IMR-90 (cell line): ENCODE data around the gene EP300. TPM values are rescaled to one million over a fixed set of nuclear protein-coding genes. Genes with fewer than 3 reads are reported as not detected.

Experiments used
- ATAC-seq: fragments of 200-7000 bp; cut with Tn5 transposase; 2 replicates; pipeline ENCODE4 v1.9.1; 2020; ENCODE audit warnings: low read depth, mild to moderate bottlenecking, moderate library complexity
- BruUV-seq: library from RNA; stranded (reverse); fragments of 400-500 nt; replicated peaks from 2 replicates; lab custom pipeline; 2021; lab: Mats Ljungman, UMichigan
- CTCF ChIA-PET: fragments of 300-600 bp; formaldehyde crosslinking; extraction: SDS; loops from one replicate; lab custom pipeline; 2021; ENCODE audit warnings: antibody characterized with exemption; lab: Yijun Ruan, JAX
- POLR2A ChIA-PET: fragments of 300-600 bp; sonication (Branson Sonifier 250); formaldehyde crosslinking; loops from one replicate; lab custom pipeline; 2022; ENCODE audit warnings: antibody characterized with exemption; ENCODE audit not compliant: unreplicated experiment; lab: Charles Lee
- DNase-seq: peaks from one replicate; pipeline ENCODE4 v3.0.0; 2013
- H2AFZ ChIP-seq: replicated peaks from 2 replicates; pipeline ENCODE3; 2013; ENCODE audit warnings: low read length, mild to moderate bottlenecking; ENCODE audit not compliant: poor library complexity
- H2AK5ac ChIP-seq: 2 replicates; pipeline ENCODE4 v1.6.1; 2013; ENCODE audit warnings: low read depth, low read length, inconsistent platforms
- H2AK9ac ChIP-seq: replicated peaks from 2 replicates; pipeline ENCODE3; 2013; ENCODE audit warnings: mild to moderate bottlenecking, low read depth, low read length, moderate library complexity; ENCODE audit not compliant: poor library complexity
- H2BK120ac ChIP-seq: 2 replicates; pipeline ENCODE4 v1.6.1; 2013; ENCODE audit warnings: low read depth, low read length, inconsistent platforms
- H2BK15ac ChIP-seq: 3 replicates; pipeline ENCODE4 v1.6.1; 2013; ENCODE audit warnings: low read depth, low read length, inconsistent platforms
- H2BK20ac ChIP-seq: 2 replicates; pipeline ENCODE4 v1.6.1; 2013; ENCODE audit warnings: low read depth, mild to moderate bottlenecking, inconsistent platforms, low read length, moderate library complexity
- H2BK5ac ChIP-seq: 2 replicates; pipeline ENCODE4 v1.6.1; 2013; ENCODE audit warnings: mild to moderate bottlenecking, low read depth, low read length, inconsistent platforms; ENCODE audit not compliant: poor library complexity, severe bottlenecking
- H3K14ac ChIP-seq: replicated peaks from 2 replicates; pipeline ENCODE4 v1.6.1; 2013; ENCODE audit warnings: low read depth, low read length, inconsistent platforms
- H3K18ac ChIP-seq: 2 replicates; pipeline ENCODE4 v1.6.1; 2013; ENCODE audit warnings: low read depth, low read length, control low read depth
- H3K23ac ChIP-seq: 2 replicates; pipeline ENCODE4 v1.6.1; 2013; ENCODE audit warnings: low read depth, low read length, inconsistent platforms
- H3K27ac ChIP-seq: 2 replicates; pipeline ENCODE4 v1.5.1; 2013; ENCODE audit warnings: mild to moderate bottlenecking, control low read depth, low read length; ENCODE audit not compliant: insufficient read depth
- H3K27me3 ChIP-seq: 2 replicates; pipeline ENCODE4 v1.6.1; 2013; ENCODE audit warnings: low read length; ENCODE audit not compliant: control insufficient read depth, insufficient read depth
- H3K36me3 ChIP-seq: 2 replicates; pipeline ENCODE4 v1.6.1; 2013; ENCODE audit warnings: low read length, mixed read lengths; ENCODE audit not compliant: control insufficient read depth, insufficient read depth
- H3K4ac ChIP-seq: 2 replicates; pipeline ENCODE4 v1.6.1; 2013; ENCODE audit warnings: low read depth, low read length, inconsistent platforms
- H3K4me1 ChIP-seq: 2 replicates; pipeline ENCODE4 v1.6.1; 2013; ENCODE audit warnings: low read length, mixed read lengths; ENCODE audit not compliant: control insufficient read depth, insufficient read depth
- H3K4me2 ChIP-seq: 2 replicates; pipeline ENCODE4 v1.6.1; 2013; ENCODE audit warnings: low read depth, mild to moderate bottlenecking, control low read depth, low read length, moderate library complexity
- H3K4me3 ChIP-seq: 2 replicates; pipeline ENCODE4 v1.5.1; 2013; ENCODE audit warnings: low read depth, mild to moderate bottlenecking, control low read depth, low read length, moderate library complexity; ENCODE audit not compliant: insufficient read depth
- H3K56ac ChIP-seq: 2 replicates; pipeline ENCODE4 v1.6.1; 2013; ENCODE audit warnings: low read length, inconsistent platforms; ENCODE audit not compliant: insufficient read depth; ENCODE audit errors: extremely low read depth
- H3K79me1 ChIP-seq, 2 experiments: 2 replicates each; pipeline ENCODE4 v1.6.1; 2013; ENCODE audit warnings: low read length in 2 of 2, inconsistent platforms in 1 of 2, low read depth in 1 of 2
- H3K9ac ChIP-seq: 2 replicates; pipeline ENCODE4 v1.6.1; 2013; ENCODE audit warnings: low read depth, low read length, control low read depth
- H3K9me1 ChIP-seq: 2 replicates; pipeline ENCODE4 v1.6.1; 2013; ENCODE audit warnings: low read length, inconsistent platforms; ENCODE audit not compliant: insufficient read depth
- H3K9me3 ChIP-seq: 2 replicates; pipeline ENCODE4 v1.6.1; 2013; ENCODE audit warnings: low read length; ENCODE audit not compliant: control insufficient read depth, insufficient read depth
- H4K20me1 ChIP-seq: 2 replicates; pipeline ENCODE4 v1.6.1; 2013; ENCODE audit warnings: low read length, inconsistent platforms; ENCODE audit not compliant: insufficient read depth
- H4K5ac ChIP-seq: 2 replicates; pipeline ENCODE4 v1.6.1; 2013; ENCODE audit warnings: mild to moderate bottlenecking, low read depth, low read length, control low read depth
- H4K8ac ChIP-seq, 2 experiments: 2 replicates each; pipeline ENCODE4 v1.6.1; 2013; ENCODE audit warnings: low read depth in 2 of 2, low read length in 2 of 2, control low read depth in 1 of 2, inconsistent platforms in 1 of 2
- H4K91ac ChIP-seq: 2 replicates; pipeline ENCODE4 v1.6.1; 2013; ENCODE audit warnings: low read depth, low read length, inconsistent platforms; ENCODE audit not compliant: insufficient read depth
- MAFK ChIP-seq: IDR thresholded peaks from 2 replicates; pipeline ENCODE4 v1.6.1; 2012; ENCODE audit warnings: low read depth, low read length, improper control_type of control experiment
- MXI1 ChIP-seq: IDR thresholded peaks from 2 replicates; pipeline ENCODE4 v1.6.1; 2012; ENCODE audit warnings: low read depth, mild to moderate bottlenecking, low read length, moderate library complexity, borderline replicate concordance
- POLR2A ChIP-seq: IDR thresholded peaks from 2 replicates; pipeline ENCODE4 v1.6.1; 2012; ENCODE audit warnings: mild to moderate bottlenecking, low read depth, low read length
- RCOR1 ChIP-seq: IDR thresholded peaks from 2 replicates; pipeline ENCODE4 v1.6.1; 2012; ENCODE audit warnings: mild to moderate bottlenecking, low read length, improper control_type of control experiment; ENCODE audit not compliant: insufficient replicate concordance
- WGBS, 2 experiments: methylation state at CpG; one replicate each; pipeline versions ENCODE4 v1.1.5 to v1.1.7; 2013; ENCODE audit warnings: missing lambda C conversion rate in 2 of 2; ENCODE audit not compliant: insufficient read length in 1 of 2; ENCODE audit errors: extremely low coverage in 2 of 2; 5-methylcytosine and 5-hydroxymethylcytosine counted together
- dilution Hi-C: fragments of 300-500 bp; cut with HindIII; formaldehyde crosslinking; loops from one replicate; pipeline ENCODE4 v1.14.3; 2018; ENCODE audit warnings: low sequenced_read_pairs; ENCODE audit not compliant: unreplicated experiment
- in situ Hi-C: fragments of 300-500 bp; cut with MboI; formaldehyde crosslinking; loops from 3 replicates; pipeline ENCODE4 v1.14.3; 2019; ENCODE audit warnings: low sequenced_read_pairs, inconsistent platforms, mixed read lengths
- intact Hi-C: fragments of 100-400 bp; cut with micrococcal nuclease; formaldehyde crosslinking; loops from 2 replicates; pipeline ENCODE4 v1.10.0; 2022
- polyA plus RNA-seq, 3 experiments: library from polyadenylated mRNA; depleted of rRNA; stranded (reverse); fragments of >200 nt; gene quantifications; 2 replicates each; pipeline ENCODE4 v1.2.3, GENCODE V29; 2012; ENCODE audit warnings: low replicate concordance in 1 of 3
- total RNA-seq: library from RNA; depleted of rRNA; stranded (reverse); fragments of >200 nt; gene quantifications from 2 replicates; pipeline ENCODE4 v1.2.3, GENCODE V29; 2012

The EP300 gene
- total and polyA plus RNA-seq, 2 of the 4 experiments (the other 2 are of a cell fraction), result 23.3 to 27.4 TPM

- dilution Hi-C loops, result no loop called here
- H3K36me3 ChIP-seq, result peaks cover 70% of the 10 kb centered on the region
- no peak overlapping the region for H3K4me2 ChIP-seq
These were observed 40.2 kb downstream of the EP300 start for GRCh38 chr22:41132550-41132949.

More at GRCh38 chr22:41132550-41132949, 40.2 kb downstream of the EP300 start:
- intact Hi-C loops, result loop anchor here (5.0 kb wide), 1 partner anchor 35 kb away; no protein-coding TSS in a partner anchor
- in situ Hi-C loops, result loop anchor here (5.0 kb wide), 1 partner anchor 35 kb away; no protein-coding TSS in a partner anchor
- H2AK5ac ChIP-seq, result no peak overlapping the region
- H3K23ac ChIP-seq, result no peak overlapping the region
- no peak overlapping the region for H3K27ac ChIP-seq
- H2BK5ac ChIP-seq, result no peak overlapping the region
- peaks cover 13% of the 10 kb centered on the region for H4K20me1 ChIP-seq
- H2AFZ ChIP-seq, result no peak overlapping the region
- H4K91ac ChIP-seq, result no peak overlapping the region
- TF ChIP-seq RCOR1 (no peak), MXI1 (no peak), POLR2A (no peak), MAFK (no peak)
- H3K9ac ChIP-seq, result no peak overlapping the region
- no peaks in the 10 kb centered on the region for H3K27me3 ChIP-seq
- H4K8ac ChIP-seq, result no peak overlapping the region
- no peak overlapping the region for H2BK15ac ChIP-seq
- no peak overlapping the region for H3K18ac ChIP-seq
- H3K9me1 ChIP-seq, result peaks cover 10% of the 10 kb centered on the region
- no peak overlapping the region for H2BK20ac ChIP-seq
- BruUV-seq, result no TSS peak
- H3K56ac ChIP-seq, result no peak overlapping the region
- no peak overlapping the region for H3K14ac ChIP-seq
- H4K5ac ChIP-seq, result no peak overlapping the region
- ATAC-seq (no peak), DNase-seq (peak; percentile 2)
- H3K4me1 ChIP-seq, result no peaks in the 10 kb centered on the region
- peaks cover 21 to 52% of the 10 kb centered on the region in 2 experiments for H3K79me1 ChIP-seq
- H2AK9ac ChIP-seq, result no peak overlapping the region
- ChIA-PET POLR2A (no interaction called here), CTCF (no interaction called here)
- no peak overlapping the region for H3K4me3 ChIP-seq
- no peak overlapping the region for H3K4ac ChIP-seq
- no peak overlapping the region for H2BK120ac ChIP-seq
- no peaks in the 10 kb centered on the region for H3K9me3 ChIP-seq
- no CpG with 5 or more reads among the region's 2 CpGs for WGBS, 2 experiments
